Neural progenitor cell (in vitro differentiated cells): ENCODE results near the gene NFE2L2. TPM values are rescaled to one million over a fixed set of nuclear protein-coding genes. Genes with fewer than 3 reads are reported as not detected.
"Not testable (repeated sequence)": the region's sequence is repeated elsewhere in the genome, so short reads cannot be mapped to it uniquely, and the experiment has no call there.

Experiments
- DNase-seq: peaks from one replicate; pipeline ENCODE4 v3.0.0-alpha.2; 2016; ENCODE audit warnings: low spot score
- H2AFZ ChIP-seq: fragments of 200-600 bp; sonication (generic); replicated peaks from 2 replicates; pipeline ENCODE4 v1.6.1; 2016; ENCODE audit warnings: antibody characterized with exemption
- H3F3A ChIP-seq: fragments of 200-600 bp; sonication (generic); 2 replicates; pipeline ENCODE4 v1.6.1; 2016; ENCODE audit warnings: antibody characterized with exemption, low read depth
- H3K27ac ChIP-seq: fragments of 200-600 bp; sonication (generic); 2 replicates; pipeline ENCODE4 v1.5.1; 2016; ENCODE audit warnings: mild to moderate bottlenecking
- H3K27me3 ChIP-seq: fragments of 200-600 bp; sonication (generic); 2 replicates; pipeline ENCODE4 v1.6.1; 2016; ENCODE audit warnings: mild to moderate bottlenecking, moderate library complexity
- H3K36me3 ChIP-seq: fragments of 200-600 bp; sonication (generic); 2 replicates; pipeline ENCODE4 v1.5.1; 2016
- H3K4me1 ChIP-seq: fragments of 200-600 bp; sonication (generic); 2 replicates; pipeline ENCODE4 v1.6.1; 2016; ENCODE audit warnings: mixed run types
- H3K4me2 ChIP-seq: fragments of 200-600 bp; sonication (generic); 2 replicates; pipeline ENCODE4 v1.6.1; 2016
- H3K4me3 ChIP-seq: fragments of 200-600 bp; sonication (generic); 2 replicates; pipeline ENCODE4 v1.5.1; 2016
- H3K79me2 ChIP-seq: fragments of 200-600 bp; sonication (generic); 2 replicates; pipeline ENCODE4 v1.6.1; 2016; ENCODE audit warnings: low read depth
- H3K9ac ChIP-seq: fragments of 200-600 bp; sonication (generic); 2 replicates; pipeline ENCODE4 v1.6.1; 2016
- H3K9me3 ChIP-seq: fragments of 200-600 bp; sonication (generic); 2 replicates; pipeline ENCODE4 v1.5.1; 2016; ENCODE audit warnings: low read depth
- H4K20me1 ChIP-seq: fragments of 200-600 bp; sonication (generic); 2 replicates; pipeline ENCODE4 v1.6.1; 2016; ENCODE audit warnings: low read depth
- H3K27ac Mint-ChIP-seq: 3 replicates; pipeline ENCODE4 v1.8.0; 2021; ENCODE audit warnings: mixed read lengths
- H3K27me3 Mint-ChIP-seq: 2 replicates; pipeline ENCODE4 v1.8.0; 2022; ENCODE audit warnings: low read depth, mild to moderate bottlenecking, inconsistent platforms, moderate library complexity, mixed read lengths; ENCODE audit not compliant: insufficient read depth
- H3K36me3 Mint-ChIP-seq: 3 replicates; pipeline ENCODE4 v1.8.0; 2021; ENCODE audit warnings: mixed read lengths
- H3K4me1 Mint-ChIP-seq: 3 replicates; pipeline ENCODE4 v1.8.0; 2021; ENCODE audit warnings: mixed read lengths
- H3K4me3 Mint-ChIP-seq: 3 replicates; pipeline ENCODE4 v1.8.0; 2021; ENCODE audit warnings: mild to moderate bottlenecking, moderate library complexity, mixed read lengths
- H3K9me3 Mint-ChIP-seq: 3 replicates; pipeline ENCODE4 v1.8.0; 2020; ENCODE audit warnings: mixed read lengths
- CTCF ChIP-seq: fragments of 200-600 bp; sonication (generic); IDR thresholded peaks from 2 replicates; pipeline ENCODE4 v1.5.1; 2017; ENCODE audit warnings: antibody characterized with exemption, mild to moderate bottlenecking
- EZH2 ChIP-seq: fragments of 200-600 bp; sonication (generic); IDR thresholded peaks from 2 replicates; pipeline ENCODE4 v1.6.1; 2017; ENCODE audit warnings: antibody characterized with exemption, mild to moderate bottlenecking, moderate library complexity
- EZH2phosphoT487 ChIP-seq: fragments of 200-600 bp; sonication (generic); IDR thresholded peaks from 2 replicates; pipeline ENCODE4 v1.6.1; 2017; ENCODE audit warnings: antibody characterized with exemption
- total RNA-seq: library from RNA; depleted of rRNA; stranded (reverse); fragments of >200 nt; gene quantifications from 2 replicates; pipeline ENCODE4 v1.2.3, GENCODE V29; 2015; ENCODE audit warnings: low replicate concordance

The NFE2L2 gene
- total RNA-seq, 1 donor from 2014 or later = 17.7 TPM

GRCh38 chr2:177187631-177188312 is 76.8 kb downstream of the NFE2L2 start:
- Histone ChIP-seq H3K9me3 (no peaks in the 10 kb centered on the region), H3K4me3 (no peak overlapping the region), H3K4me2 (no peak overlapping the region), H3K27ac (no peak overlapping the region), H3F3A (no peaks in the 10 kb centered on the region), H3K79me2 (no peaks in the 10 kb centered on the region), H3K9ac (no peak overlapping the region), H3K36me3 (no peaks in the 10 kb centered on the region), H2AFZ (no peak overlapping the region), H4K20me1 (no peaks in the 10 kb centered on the region), H3K4me1 (no peaks in the 10 kb centered on the region), H3K27me3 (no peaks in the 10 kb centered on the region)
- Mint-ChIP-seq H3K9me3 (no peaks in the 10 kb centered on the region), H3K27ac (no peak overlapping the region), H3K36me3 (no peaks in the 10 kb centered on the region), H3K4me3 (no peak overlapping the region), H3K4me1 (peaks cover 11% of the 10 kb centered on the region), H3K27me3 (no peaks in the 10 kb centered on the region)
- DNase-seq = no peak
- no peak for TF ChIP-seq EZH2phosphoT487
- no peak for TF ChIP-seq CTCF
- TF ChIP-seq EZH2 = no peak

GRCh38 chr2:177186038-177186437 is 78.5 kb downstream of the NFE2L2 start:
- not testable (repeated sequence) for H3K27me3 ChIP-seq, H4K20me1 ChIP-seq

GRCh38 chr2:177184606-177185005 is 79.9 kb downstream of the NFE2L2 start:
- Histone ChIP-seq H4K20me1 (no peaks in the 10 kb centered on the region), H3F3A (no peaks in the 10 kb centered on the region), H3K27me3 (no peaks in the 10 kb centered on the region), H3K9ac (no peak overlapping the region), H3K79me2 (no peaks in the 10 kb centered on the region), H3K4me3 (no peak overlapping the region), H3K36me3 (no peaks in the 10 kb centered on the region), H2AFZ (no peak overlapping the region), H3K9me3 (no peaks in the 10 kb centered on the region), H3K4me1 (no peaks in the 10 kb centered on the region), H3K4me2 (no peak overlapping the region), H3K27ac (no peak overlapping the region)
- TF ChIP-seq CTCF (no peak), EZH2 (no peak), EZH2phosphoT487 (no peak)
- Mint-ChIP-seq H3K27me3 (no peaks in the 10 kb centered on the region), H3K27ac (no peak overlapping the region), H3K36me3 (no peaks in the 10 kb centered on the region), H3K4me1 (peaks cover 11% of the 10 kb centered on the region), H3K4me3 (no peak overlapping the region), H3K9me3 (no peaks in the 10 kb centered on the region)
- DNase-seq = no peak

More at GRCh38 chr2:177186038-177186437, 78.5 kb downstream of the NFE2L2 start:
- peaks cover 11% of the 10 kb centered on the region for H3K4me1 Mint-ChIP-seq
- not testable (repeated sequence) for H3K79me2 ChIP-seq, H3K36me3 Mint-ChIP-seq, H3K4me3 ChIP-seq, H3K9me3 Mint-ChIP-seq, H3K27me3 Mint-ChIP-seq, H3K4me1 ChIP-seq, DNase-seq, H3F3A ChIP-seq, H3K4me2 ChIP-seq, H3K4me3 Mint-ChIP-seq, H3K9me3 ChIP-seq, H3K27ac ChIP-seq, H3K9ac ChIP-seq, H3K36me3 ChIP-seq, H3K27ac Mint-ChIP-seq, H2AFZ ChIP-seq

DNA sequence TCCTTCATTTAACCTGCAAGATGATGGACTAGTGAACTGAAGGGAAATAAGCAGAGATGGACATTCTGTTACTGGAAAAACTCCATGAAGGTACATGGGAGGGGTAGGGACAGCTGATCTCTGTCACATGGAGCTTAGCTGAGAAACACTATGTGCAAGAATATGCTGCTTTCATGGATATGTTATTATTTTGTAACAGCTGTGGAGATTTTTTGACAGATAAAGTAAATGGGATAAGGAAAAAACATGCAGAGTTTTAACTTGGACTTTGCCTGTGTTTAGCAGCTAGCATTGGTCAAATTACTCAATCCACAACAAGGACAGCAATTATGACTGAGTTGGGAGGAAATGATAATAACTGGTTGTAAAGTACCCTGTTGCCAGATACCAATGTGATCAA is 80.7 kb downstream of the NFE2L2 start:
- H3K36me3 ChIP-seq = no peaks in the 10 kb centered on the region
- no peaks in the 10 kb centered on the region for H3K27me3 Mint-ChIP-seq
- H3K9me3 Mint-ChIP-seq = no peaks in the 10 kb centered on the region
- H3K27me3 ChIP-seq = no peaks in the 10 kb centered on the region
- no peak overlapping the region for H3K4me2 ChIP-seq
- no peak overlapping the region for H3K27ac ChIP-seq
- no peaks in the 10 kb centered on the region for H3K9me3 ChIP-seq
- TF ChIP-seq EZH2phosphoT487 = no peak
- TF ChIP-seq CTCF = no peak
- no peak for TF ChIP-seq EZH2
- H4K20me1 ChIP-seq = no peaks in the 10 kb centered on the region
- H3K4me3 Mint-ChIP-seq = no peak overlapping the region
- no peak overlapping the region for H3K9ac ChIP-seq
- no peak overlapping the region for H3K4me3 ChIP-seq
- H3K79me2 ChIP-seq = no peaks in the 10 kb centered on the region
- H3K36me3 Mint-ChIP-seq = no peaks in the 10 kb centered on the region
- no peaks in the 10 kb centered on the region for H3K4me1 ChIP-seq
- H3F3A ChIP-seq = no peaks in the 10 kb centered on the region
- no peak overlapping the region for H2AFZ ChIP-seq
- DNase-seq = no peak
- no peak overlapping the region for H3K27ac Mint-ChIP-seq
- H3K4me1 Mint-ChIP-seq = peaks cover 11% of the 10 kb centered on the region
